SK-N-SH (cell line): ENCODE results near the gene SCN1B.

Source experiments
- POLR2AphosphoS5 ChIP-seq: IDR thresholded peaks from 2 replicates; pipeline ENCODE4 v1.6.1; 2012; ENCODE audit warnings: low read depth, low read length
- TF ChIP-seq, protein P1 (sequence below): fragments of 200-600 bp; sonication (generic); IDR thresholded peaks from 2 replicates; pipeline ENCODE4 v1.6.1; 2017; ENCODE audit warnings: antibody characterized with exemption, mild to moderate bottlenecking, moderate library complexity

DNA sequence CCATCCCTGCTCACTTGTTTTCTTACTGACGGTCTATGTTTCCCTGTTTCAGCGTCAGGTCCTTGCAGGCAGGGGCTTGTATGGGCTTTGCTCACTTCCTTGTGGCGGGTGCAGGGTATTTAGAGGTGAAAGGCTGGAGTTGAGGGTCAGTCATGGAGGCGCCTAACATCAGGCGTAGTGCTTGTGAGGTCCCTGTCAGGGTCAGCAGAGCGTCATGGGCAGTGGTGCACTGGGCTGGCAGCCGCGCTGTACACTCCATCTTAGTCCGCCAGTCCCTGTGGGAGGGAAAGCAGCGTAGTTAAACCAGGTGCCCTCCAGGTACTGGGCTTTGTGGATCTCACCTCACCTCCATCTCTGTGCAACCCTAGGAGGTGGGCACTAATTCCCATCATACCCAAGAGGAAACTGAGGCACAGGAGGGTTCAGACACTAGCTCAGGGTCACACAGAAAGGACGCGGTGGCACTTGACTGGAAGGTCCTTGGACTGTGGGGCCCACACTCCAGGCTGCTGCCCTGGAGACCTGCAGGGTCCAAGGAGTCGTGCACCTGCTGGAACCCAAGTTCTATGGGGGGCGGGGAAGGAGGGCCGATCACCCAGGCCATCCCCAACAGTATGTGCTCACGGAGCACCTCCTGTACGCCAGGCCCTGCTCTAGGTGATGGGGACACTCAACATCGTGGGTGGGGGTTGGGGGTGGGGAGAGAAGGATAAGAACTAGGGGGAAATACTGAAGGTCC, 25.6 kb upstream of the SCN1B start:
- TF ChIP-seq POLR2AphosphoS5 = no peak
- TF ChIP-seq, protein P1, sequence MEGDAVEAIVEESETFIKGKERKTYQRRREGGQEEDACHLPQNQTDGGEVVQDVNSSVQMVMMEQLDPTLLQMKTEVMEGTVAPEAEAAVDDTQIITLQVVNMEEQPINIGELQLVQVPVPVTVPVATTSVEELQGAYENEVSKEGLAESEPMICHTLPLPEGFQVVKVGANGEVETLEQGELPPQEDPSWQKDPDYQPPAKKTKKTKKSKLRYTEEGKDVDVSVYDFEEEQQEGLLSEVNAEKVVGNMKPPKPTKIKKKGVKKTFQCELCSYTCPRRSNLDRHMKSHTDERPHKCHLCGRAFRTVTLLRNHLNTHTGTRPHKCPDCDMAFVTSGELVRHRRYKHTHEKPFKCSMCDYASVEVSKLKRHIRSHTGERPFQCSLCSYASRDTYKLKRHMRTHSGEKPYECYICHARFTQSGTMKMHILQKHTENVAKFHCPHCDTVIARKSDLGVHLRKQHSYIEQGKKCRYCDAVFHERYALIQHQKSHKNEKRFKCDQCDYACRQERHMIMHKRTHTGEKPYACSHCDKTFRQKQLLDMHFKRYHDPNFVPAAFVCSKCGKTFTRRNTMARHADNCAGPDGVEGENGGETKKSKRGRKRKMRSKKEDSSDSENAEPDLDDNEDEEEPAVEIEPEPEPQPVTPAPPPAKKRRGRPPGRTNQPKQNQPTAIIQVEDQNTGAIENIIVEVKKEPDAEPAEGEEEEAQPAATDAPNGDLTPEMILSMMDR = no peak
